GM12878 (cell line): ENCODE results near the gene SPNS1. TPM values are rescaled to one million over a fixed set of nuclear protein-coding genes. Genes with fewer than 3 reads are reported as not detected.

Experiments
- ATAC-seq: fragments of 200-7000 bp; cut with Tn5 transposase; 3 replicates; pipeline ENCODE4 v1.9.1; 2020; ENCODE audit warnings: mild to moderate bottlenecking, moderate library complexity
- BruUV-seq: library from RNA; stranded (reverse); fragments of 400-500 nt; replicated peaks from 2 replicates; lab custom pipeline; 2021; lab: Mats Ljungman, UMichigan
- CTCF ChIA-PET: fragments of 300-600 bp; sonication (Branson Sonifier 250); formaldehyde crosslinking; extraction: SDS; loops from one replicate; lab custom pipeline; 2021; ENCODE audit warnings: inconsistent platforms; lab: Yijun Ruan, JAX
- POLR2A ChIA-PET: fragments of 350-600 bp; formaldehyde crosslinking; extraction: SDS; loops from one replicate; lab custom pipeline; 2021; ENCODE audit warnings: inconsistent platforms; lab: Charles Lee
- RAD21 ChIA-PET: fragments of 300-600 bp; sonication (Branson Sonifier 250); formaldehyde crosslinking; loops from one replicate; lab custom pipeline; 2023; ENCODE audit warnings: antibody characterized with exemption; ENCODE audit not compliant: unreplicated experiment; lab: Charles Lee
- SMC1A ChIA-PET: fragments of 300-600 bp; sonication (Branson Sonifier 250); formaldehyde crosslinking; loops from one replicate; lab custom pipeline; 2023; ENCODE audit not compliant: unreplicated experiment, uncharacterized antibody; lab: Charles Lee
- DNase-seq: peaks from one replicate; pipeline ENCODE4 v3.0.0-alpha.2; 2011; ENCODE audit warnings: low read depth, low spot score
- FAIRE-seq: peaks from 3 replicates; lab custom pipeline; 2011; peaks lifted over from hg19 to GRCh38; lab: Jason Lieb, UNC
- H2AFZ ChIP-seq: 2 replicates; pipeline ENCODE4 v1.6.0; 2011; ENCODE audit warnings: low read depth, low read length, control low read depth; ENCODE audit not compliant: control insufficient read depth
- H3K27ac ChIP-seq: 2 replicates; pipeline ENCODE4 v1.5.1; 2011; ENCODE audit warnings: control low read depth; ENCODE audit not compliant: control insufficient read depth, insufficient read depth
- H3K27me3 ChIP-seq, 2 experiments: replicated peaks in 1 of 2; 2 replicates each; pipeline versions ENCODE4 v1.6.0 to v1.6.1; 2011; ENCODE audit warnings: low read length in 1 of 2; ENCODE audit not compliant: control insufficient read depth in 2 of 2, insufficient read depth in 2 of 2
- H3K36me3 ChIP-seq, 2 experiments: 2 replicates each; pipeline ENCODE4 v1.5.1; 2011; ENCODE audit warnings: low read length in 1 of 2; ENCODE audit not compliant: control insufficient read depth in 2 of 2, insufficient read depth in 2 of 2
- H3K4me1 ChIP-seq: 2 replicates; pipeline ENCODE4 v1.6.1; 2011; ENCODE audit warnings: mild to moderate bottlenecking, low read length, moderate library complexity, mixed read lengths; ENCODE audit not compliant: control insufficient read depth, insufficient read depth
- H3K4me2 ChIP-seq: 2 replicates; pipeline ENCODE4 v1.6.0; 2011; ENCODE audit warnings: control low read depth; ENCODE audit not compliant: control insufficient read depth, insufficient read depth
- H3K4me3 ChIP-seq: fragments of 200-600 bp; sonication (generic); 2 replicates; pipeline ENCODE4 v1.5.1; 2016
- H3K79me2 ChIP-seq: 2 replicates; pipeline ENCODE4 v1.6.0; 2011; ENCODE audit warnings: low read length; ENCODE audit not compliant: control insufficient read depth, insufficient read depth
- H3K9ac ChIP-seq: 2 replicates; pipeline ENCODE4 v1.8.0; 2011; ENCODE audit warnings: low read length, control low read depth, mixed read lengths; ENCODE audit not compliant: control insufficient read depth, insufficient read depth
- H3K9me3 ChIP-seq: replicated peaks from 3 replicates; pipeline ENCODE4 v1.5.1; 2011; ENCODE audit warnings: mild to moderate bottlenecking, low read length; ENCODE audit not compliant: control insufficient read depth, insufficient read depth
- H4K20me1 ChIP-seq: 2 replicates; pipeline ENCODE4 v1.6.0; 2011; ENCODE audit not compliant: control insufficient read depth, insufficient read depth
- ATF7 ChIP-seq: fragments of 450-650 bp; IDR thresholded peaks from 2 replicates; pipeline ENCODE4 v1.6.1; 2016; ENCODE audit warnings: low read depth, mild to moderate bottlenecking
- BCL11A ChIP-seq: IDR thresholded peaks from 2 replicates; pipeline ENCODE4 v1.6.1; 2011; ENCODE audit warnings: low read depth, low read length
- FOXK2 ChIP-seq: fragments of 450-650 bp; IDR thresholded peaks from 2 replicates; pipeline ENCODE4 v1.6.1; 2017; ENCODE audit warnings: mild to moderate bottlenecking, moderate library complexity
- JUNB ChIP-seq: IDR thresholded peaks from 2 replicates; pipeline ENCODE4 v1.6.1; 2016; ENCODE audit warnings: antibody characterized with exemption, mild to moderate bottlenecking
- MTA2 ChIP-seq: fragments of 450-650 bp; IDR thresholded peaks from 2 replicates; pipeline ENCODE4 v1.6.1; 2016; ENCODE audit warnings: low read depth, mild to moderate bottlenecking, moderate library complexity
- MYC ChIP-seq: IDR thresholded peaks from 2 replicates; pipeline ENCODE4 v1.6.1; 2011; ENCODE audit warnings: mild to moderate bottlenecking, low read length, moderate library complexity, inconsistent platforms; ENCODE audit not compliant: insufficient read depth, insufficient replicate concordance, insufficient read length, severe bottlenecking
- POU2F2 ChIP-seq: IDR thresholded peaks from 3 replicates; pipeline ENCODE4 v1.6.1; 2011; ENCODE audit warnings: low read depth, mild to moderate bottlenecking, low read length, borderline replicate concordance
- RAD51 ChIP-seq: fragments of 450-650 bp; IDR thresholded peaks from 2 replicates; pipeline ENCODE4 v1.6.1; 2016; ENCODE audit warnings: moderate library complexity, mild to moderate bottlenecking, inconsistent platforms
- SMC3 ChIP-seq: IDR thresholded peaks from 2 replicates; pipeline ENCODE4 v1.6.1; 2011; ENCODE audit warnings: low read length, improper control_type of control experiment, borderline replicate concordance
- SREBF1 ChIP-seq: IDR thresholded peaks from 2 replicates; pipeline ENCODE4 v1.6.1; 2012; ENCODE audit warnings: mild to moderate bottlenecking, low read length
- STAT1 ChIP-seq: fragments of 450-650 bp; conservative IDR thresholded peaks from 2 replicates; pipeline ENCODE4 v1.6.1; 2014; ENCODE audit warnings: antibody characterized with exemption, mild to moderate bottlenecking
- TARDBP ChIP-seq: IDR thresholded peaks from 2 replicates; pipeline ENCODE4 v1.6.1; 2016; ENCODE audit warnings: borderline replicate concordance
- ZNF207 ChIP-seq: fragments of 450-650 bp; IDR thresholded peaks from 2 replicates; pipeline ENCODE4 v1.6.1; 2014; ENCODE audit warnings: antibody characterized with exemption, mild to moderate bottlenecking, borderline replicate concordance
- ZZZ3 ChIP-seq: IDR thresholded peaks from 2 replicates; pipeline ENCODE4 v1.6.1; 2011; ENCODE audit warnings: low read depth; ENCODE audit not compliant: control insufficient read depth, insufficient read length
- WGBS: methylation state at CpG from one replicate; pipeline ENCODE4 v1.1.6; 2016; ENCODE audit warnings: low lambda C conversion rate; ENCODE audit not compliant: insufficient replicate concordance, insufficient coverage; ENCODE audit errors: missing lambda C conversion rate; 5-methylcytosine and 5-hydroxymethylcytosine counted together
- in situ Hi-C: fragments of 300-500 bp; cut with MboI; formaldehyde crosslinking; loops from 9 replicates; pipeline ENCODE4 v1.14.3; 2018; ENCODE audit warnings: mixed read lengths
- intact Hi-C: fragments of 100-400 bp; cut with micrococcal nuclease; formaldehyde crosslinking; loops from one replicate; pipeline ENCODE4 v1.14.2; 2022; ENCODE audit not compliant: unreplicated experiment
- polyA plus RNA-seq, 11 experiments: library from polyadenylated mRNA; depleted of rRNA in 4 of 11; unstranded in 6 of 11; stranded (reverse) in 5 of 11; fragments of >200 nt; fragmentation: Nextera tagmentation in 4 of 11; fragmentation: Illumina TruSeq in 1 of 11; extraction: Ambion mirVana in 4 of 11; extraction: Trizol in 1 of 11; gene quantifications; 1 replicate in 1 of 11; 2 replicates in 10 of 11; pipeline versions ENCODE4 v1.2.1 to v1.2.3, GENCODE V29; 2011 to 2016; ENCODE audit warnings: inconsistent platforms in 2 of 11, missing spikeins in 2 of 11, low read depth in 1 of 11
- total RNA-seq, 4 experiments: library from RNA; depleted of rRNA in 3 of 4; stranded (reverse); fragments of >200 nt in 3 of 4; fragmentation: Illumina TruSeq in 1 of 4; extraction: Trizol in 1 of 4; gene quantifications; 2 replicates each; pipeline versions ENCODE4 v1.2.1 to v1.2.3, GENCODE V29; 2013 to 2021
- TF ChIP-seq, protein P1 (sequence below): fragments of 450-650 bp; IDR thresholded peaks from 2 replicates; pipeline ENCODE4 v1.6.1; 2017; ENCODE audit warnings: mild to moderate bottlenecking, low read depth, inconsistent platforms; ENCODE audit not compliant: poor library complexity, severe bottlenecking
- TF ChIP-seq, protein P2 (sequence below): fragments of 450-650 bp; IDR thresholded peaks from 2 replicates; pipeline ENCODE4 v1.6.1; 2016; ENCODE audit warnings: mild to moderate bottlenecking
- TF ChIP-seq, protein P3 (sequence below): fragments of 450-650 bp; IDR thresholded peaks from 2 replicates; pipeline ENCODE4 v1.6.1; 2017; ENCODE audit warnings: antibody characterized with exemption, mild to moderate bottlenecking, moderate library complexity

SPNS1 gene
- total and polyA plus RNA-seq, 10 of the 15 experiments (the other 5 are each of a cell fraction or from before 2014, with no cell fraction given) = 0.16 to 37.6 (median 12.0) TPM

GRCh38 chr16:28982418-28982817 lies 7.8 kb downstream of the SPNS1 start:
- FAIRE-seq (no peak), ATAC-seq (no peak), DNase-seq (no peak)
- Histone ChIP-seq H2AFZ (no peak overlapping the region), H3K4me1 (peaks cover 12% of the 10 kb centered on the region), H3K27me3 (no peaks in the 10 kb centered on the region), H3K9me3 (no peaks in the 10 kb centered on the region; the same call in 2 of the 3 replicates)
- in situ Hi-C loops (no loop called here), intact Hi-C loops (no loop called here)
- RAD21 ChIA-PET = no interaction called here
- WGBS = 98% methylated on average over 10 of the region's 10 CpGs
- TF ChIP-seq STAT1 (no peak), TARDBP (no peak), POU2F2 (no peak), MTA2 (no peak), RAD51 (no peak), ZZZ3 (no peak), BCL11A (no peak), SMC3 (no peak), ATF7 (no peak), SREBF1 (no peak), ZNF207 (no peak), MYC (no peak), JUNB (no peak), FOXK2 (no peak)
- TF ChIP-seq, protein P1, sequence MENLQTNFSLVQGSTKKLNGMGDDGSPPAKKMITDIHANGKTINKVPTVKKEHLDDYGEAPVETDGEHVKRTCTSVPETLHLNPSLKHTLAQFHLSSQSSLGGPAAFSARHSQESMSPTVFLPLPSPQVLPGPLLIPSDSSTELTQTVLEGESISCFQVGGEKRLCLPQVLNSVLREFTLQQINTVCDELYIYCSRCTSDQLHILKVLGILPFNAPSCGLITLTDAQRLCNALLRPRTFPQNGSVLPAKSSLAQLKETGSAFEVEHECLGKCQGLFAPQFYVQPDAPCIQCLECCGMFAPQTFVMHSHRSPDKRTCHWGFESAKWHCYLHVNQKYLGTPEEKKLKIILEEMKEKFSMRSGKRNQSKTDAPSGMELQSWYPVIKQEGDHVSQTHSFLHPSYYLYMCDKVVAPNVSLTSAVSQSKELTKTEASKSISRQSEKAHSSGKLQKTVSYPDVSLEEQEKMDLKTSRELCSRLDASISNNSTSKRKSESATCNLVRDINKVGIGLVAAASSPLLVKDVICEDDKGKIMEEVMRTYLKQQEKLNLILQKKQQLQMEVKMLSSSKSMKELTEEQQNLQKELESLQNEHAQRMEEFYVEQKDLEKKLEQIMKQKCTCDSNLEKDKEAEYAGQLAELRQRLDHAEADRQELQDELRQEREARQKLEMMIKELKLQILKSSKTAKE = no peak
- TF ChIP-seq, protein P2, sequence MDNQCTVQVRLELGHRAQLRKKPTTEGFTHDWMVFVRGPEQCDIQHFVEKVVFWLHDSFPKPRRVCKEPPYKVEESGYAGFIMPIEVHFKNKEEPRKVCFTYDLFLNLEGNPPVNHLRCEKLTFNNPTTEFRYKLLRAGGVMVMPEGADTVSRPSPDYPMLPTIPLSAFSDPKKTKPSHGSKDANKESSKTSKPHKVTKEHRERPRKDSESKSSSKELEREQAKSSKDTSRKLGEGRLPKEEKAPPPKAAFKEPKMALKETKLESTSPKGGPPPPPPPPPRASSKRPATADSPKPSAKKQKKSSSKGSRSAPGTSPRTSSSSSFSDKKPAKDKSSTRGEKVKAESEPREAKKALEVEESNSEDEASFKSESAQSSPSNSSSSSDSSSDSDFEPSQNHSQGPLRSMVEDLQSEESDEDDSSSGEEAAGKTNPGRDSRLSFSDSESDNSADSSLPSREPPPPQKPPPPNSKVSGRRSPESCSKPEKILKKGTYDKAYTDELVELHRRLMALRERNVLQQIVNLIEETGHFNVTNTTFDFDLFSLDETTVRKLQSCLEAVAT = no peak
- TF ChIP-seq, protein P3, sequence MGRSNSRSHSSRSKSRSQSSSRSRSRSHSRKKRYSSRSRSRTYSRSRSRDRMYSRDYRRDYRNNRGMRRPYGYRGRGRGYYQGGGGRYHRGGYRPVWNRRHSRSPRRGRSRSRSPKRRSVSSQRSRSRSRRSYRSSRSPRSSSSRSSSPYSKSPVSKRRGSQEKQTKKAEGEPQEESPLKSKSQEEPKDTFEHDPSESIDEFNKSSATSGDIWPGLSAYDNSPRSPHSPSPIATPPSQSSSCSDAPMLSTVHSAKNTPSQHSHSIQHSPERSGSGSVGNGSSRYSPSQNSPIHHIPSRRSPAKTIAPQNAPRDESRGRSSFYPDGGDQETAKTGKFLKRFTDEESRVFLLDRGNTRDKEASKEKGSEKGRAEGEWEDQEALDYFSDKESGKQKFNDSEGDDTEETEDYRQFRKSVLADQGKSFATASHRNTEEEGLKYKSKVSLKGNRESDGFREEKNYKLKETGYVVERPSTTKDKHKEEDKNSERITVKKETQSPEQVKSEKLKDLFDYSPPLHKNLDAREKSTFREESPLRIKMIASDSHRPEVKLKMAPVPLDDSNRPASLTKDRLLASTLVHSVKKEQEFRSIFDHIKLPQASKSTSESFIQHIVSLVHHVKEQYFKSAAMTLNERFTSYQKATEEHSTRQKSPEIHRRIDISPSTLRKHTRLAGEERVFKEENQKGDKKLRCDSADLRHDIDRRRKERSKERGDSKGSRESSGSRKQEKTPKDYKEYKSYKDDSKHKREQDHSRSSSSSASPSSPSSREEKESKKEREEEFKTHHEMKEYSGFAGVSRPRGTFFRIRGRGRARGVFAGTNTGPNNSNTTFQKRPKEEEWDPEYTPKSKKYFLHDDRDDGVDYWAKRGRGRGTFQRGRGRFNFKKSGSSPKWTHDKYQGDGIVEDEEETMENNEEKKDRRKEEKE = no peak
- TF ChIP-seq, all 136 proteins: peak for 0
- H3K79me2 ChIP-seq = no peaks in the 10 kb centered on the region
- no peak overlapping the region for H3K4me2 ChIP-seq
- POLR2A ChIA-PET = no interaction called here
- no peak overlapping the region for H3K27ac ChIP-seq
- no peak overlapping the region for H3K4me3 ChIP-seq
- CTCF ChIA-PET = interaction anchor here (2.0 kb wide), 1 partner anchor 9 kb away, joined by 5 read pairs; no protein-coding TSS in a partner anchor
- H3K9ac ChIP-seq = no peak overlapping the region
- no peaks in the 10 kb centered on the region for H4K20me1 ChIP-seq
- SMC1A ChIA-PET = no interaction called here
- H3K36me3 ChIP-seq = peaks cover 0 to 10% of the 10 kb centered on the region in 2 experiments; a peak in 3 of 4 replicates
- no TSS peak for BruUV-seq
